CD4-positive, CD25-positive, alpha-beta regulatory T cell (primary cell): ENCODE measurements around the gene F10. TPM values are rescaled to one million over a fixed set of nuclear protein-coding genes. Genes with fewer than 3 reads are reported as not detected.
A peak's percentile ranks its signal among the peaks of the same experiment; 100 is the strongest.

Experiments used
- ATAC-seq, 2 donors: fragments of 150-1000 bp; cut with Tn5 transposase; one replicate each; pipeline ENCODE4 v1.10.0; 2021; ENCODE audit warnings: low read depth in 2 of 2, moderate number of reproducible peaks in 2 of 2, moderate library complexity in 1 of 2
- DNase-seq, 3 donors: peaks; one replicate each; pipeline versions ENCODE4 v3.0.0 to v3.0.0-alpha.2; 2012 to 2022; ENCODE audit warnings: mixed read lengths in 1 of 3
- H3K27ac ChIP-seq: one replicate; pipeline ENCODE4 v1.7.0; 2013; ENCODE audit warnings: mild to moderate bottlenecking, low read length; ENCODE audit not compliant: insufficient read depth, poor library complexity, severe bottlenecking
- H3K27me3 ChIP-seq: one replicate; pipeline ENCODE4 v1.7.0; 2013; ENCODE audit warnings: low read length; ENCODE audit not compliant: control insufficient read depth, insufficient read depth
- H3K36me3 ChIP-seq: one replicate; pipeline ENCODE4 v1.7.0; 2013; ENCODE audit warnings: mild to moderate bottlenecking, low read length, moderate library complexity; ENCODE audit not compliant: control insufficient read depth, insufficient read depth
- H3K4me1 ChIP-seq: 2 replicates; pipeline ENCODE4 v1.7.0; 2013; ENCODE audit warnings: mild to moderate bottlenecking, low read length; ENCODE audit not compliant: insufficient read depth, control insufficient read depth, poor library complexity, severe bottlenecking
- H3K4me3 ChIP-seq: one replicate; pipeline ENCODE4 v1.7.0; 2013; ENCODE audit warnings: low read depth, mild to moderate bottlenecking, low read length, moderate library complexity
- H3K9me3 ChIP-seq, 2 experiments: 1 replicate in 1 of 2; 2 replicates in 1 of 2; pipeline ENCODE4 v1.7.0; 2013; ENCODE audit warnings: low read length in 2 of 2, mild to moderate bottlenecking in 1 of 2, moderate library complexity in 1 of 2; ENCODE audit not compliant: control insufficient read depth in 2 of 2
- H3K27ac Mint-ChIP-seq, 3 donors: one replicate each; pipeline ENCODE4 v1.8.0; 2020 to 2022; ENCODE audit warnings: mild to moderate bottlenecking in 3 of 3, mixed read lengths in 3 of 3, moderate library complexity in 2 of 3
- H3K27me3 Mint-ChIP-seq: one replicate; pipeline ENCODE4 v1.8.0; 2022; ENCODE audit warnings: mild to moderate bottlenecking, mixed read lengths
- H3K36me3 Mint-ChIP-seq: one replicate; pipeline ENCODE4 v1.8.0; 2020; ENCODE audit warnings: mixed read lengths
- H3K4me1 Mint-ChIP-seq, 4 donors: one replicate each; pipeline ENCODE4 v1.8.0; 2020 to 2022; ENCODE audit warnings: mixed read lengths in 4 of 4, mild to moderate bottlenecking in 1 of 4
- H3K4me3 Mint-ChIP-seq, 4 donors: one replicate each; pipeline ENCODE4 v1.8.0; 2020 to 2022; ENCODE audit warnings: mild to moderate bottlenecking in 4 of 4, mixed read lengths in 4 of 4, moderate library complexity in 3 of 4
- H3K9me3 Mint-ChIP-seq, 7 donors: one replicate each; pipeline ENCODE4 v1.8.0; 2020 to 2022; ENCODE audit warnings: mixed read lengths in 7 of 7, mild to moderate bottlenecking in 3 of 7, moderate library complexity in 2 of 7
- polyA plus RNA-seq, 4 donors: library from polyadenylated mRNA; unstranded; fragments of 300-500 nt; fragmentation: Illumina TruSeq; gene quantifications; one replicate each; pipeline ENCODE4 v1.2.3, GENCODE V29; 2021
- total RNA-seq: library from RNA; stranded (reverse); gene quantifications from one replicate; pipeline ENCODE4 v1.2.3, GENCODE V29; 2022

The F10 gene
- total and polyA plus RNA-seq, 5 donors from 2014 or later: 0.11 TPM; not detected in 4

GRCh38 chr13:113113846-113114271 lies 8.7 kb upstream of the F10 start:
- no peak overlapping the region for H3K27ac Mint-ChIP-seq
- Histone ChIP-seq H3K4me1 (peaks cover 10% of the 10 kb centered on the region), H3K9me3 (no peaks in the 10 kb centered on the region), H3K36me3 (no peaks in the 10 kb centered on the region), H3K27me3 (peaks cover 2% of the 10 kb centered on the region), H3K4me3 (no peak overlapping the region), H3K27ac (no peak overlapping the region)
- H3K4me1 Mint-ChIP-seq: peaks cover 0 to 5% (median 0%) of the 10 kb centered on the region in 4 donors
- ATAC-seq: no peak
- peak overlapping the region in 1 of 4 donors; percentile 65 for H3K4me3 Mint-ChIP-seq
- H3K36me3 Mint-ChIP-seq: no peaks in the 10 kb centered on the region
- no peak for DNase-seq
- peaks cover 9% of the 10 kb centered on the region for H3K27me3 Mint-ChIP-seq
- H3K9me3 Mint-ChIP-seq: no peaks in the 10 kb centered on the region

GRCh38 chr13:113114511-113115362 lies 7.9 kb upstream of the F10 start:
- H3K36me3 ChIP-seq: no peaks in the 10 kb centered on the region
- no peak overlapping the region for H3K27ac ChIP-seq
- H3K27me3 Mint-ChIP-seq: peaks cover 9% of the 10 kb centered on the region
- no peak for ATAC-seq
- H3K4me1 Mint-ChIP-seq: peaks cover 0 to 2% (median 0%) of the 10 kb centered on the region in 4 donors
- H3K4me3 ChIP-seq: no peak overlapping the region
- DNase-seq: no peak
- no peaks in the 10 kb centered on the region for H3K36me3 Mint-ChIP-seq
- H3K4me1 ChIP-seq: peaks cover 6% of the 10 kb centered on the region
- H3K27me3 ChIP-seq: peaks cover 2% of the 10 kb centered on the region
- no peaks in the 10 kb centered on the region for H3K9me3 ChIP-seq
- H3K9me3 Mint-ChIP-seq: peaks cover 0 to 3% (median 0%) of the 10 kb centered on the region in 7 donors
- no peak overlapping the region for H3K4me3 Mint-ChIP-seq
- no peak overlapping the region for H3K27ac Mint-ChIP-seq

GRCh38 chr13:113115363-113116205 lies 7.0 kb upstream of the F10 start:
- no peak overlapping the region for H3K4me3 ChIP-seq
- H3K4me3 Mint-ChIP-seq: no peak overlapping the region
- DNase-seq: no peak
- no peaks in the 10 kb centered on the region for H3K9me3 ChIP-seq
- H3K4me1 ChIP-seq: no peaks in the 10 kb centered on the region
- no peak for ATAC-seq
- H3K9me3 Mint-ChIP-seq: peaks cover 0 to 3% (median 0%) of the 10 kb centered on the region in 7 donors
- H3K27ac ChIP-seq: no peak overlapping the region
- peaks cover 2% of the 10 kb centered on the region for H3K27me3 ChIP-seq
- no peak overlapping the region for H3K27ac Mint-ChIP-seq
- no peaks in the 10 kb centered on the region for H3K36me3 ChIP-seq
- H3K36me3 Mint-ChIP-seq: no peaks in the 10 kb centered on the region
- peaks cover 0 to 2% (median 0%) of the 10 kb centered on the region in 4 donors for H3K4me1 Mint-ChIP-seq
- H3K27me3 Mint-ChIP-seq: peaks cover 9% of the 10 kb centered on the region

GRCh38 chr13:113116206-113116800 lies 6.3 kb upstream of the F10 start:
- ATAC-seq (no peak), DNase-seq (no peak)
- H3K9me3 ChIP-seq: no peaks in the 10 kb centered on the region
- Mint-ChIP-seq H3K36me3 (no peaks in the 10 kb centered on the region), H3K27ac (no peak overlapping the region), H3K9me3 (peaks cover 0 to 3% (median 0%) of the 10 kb centered on the region in 7 donors), H3K27me3 (peaks cover 9% of the 10 kb centered on the region), H3K4me1 (no peaks in the 10 kb centered on the region), H3K4me3 (no peak overlapping the region)
- H3K4me3 ChIP-seq: no peak overlapping the region
- no peaks in the 10 kb centered on the region for H3K36me3 ChIP-seq
- H3K27me3 ChIP-seq: peaks cover 2% of the 10 kb centered on the region
- H3K27ac ChIP-seq: no peak overlapping the region
- no peaks in the 10 kb centered on the region for H3K4me1 ChIP-seq

- Mint-ChIP-seq H3K27me3 (peaks cover 9% of the 10 kb centered on the region), H3K9me3 (peaks cover 0 to 3% (median 0%) of the 10 kb centered on the region in 7 donors), H3K4me1 (no peaks in the 10 kb centered on the region), H3K27ac (no peak overlapping the region), H3K4me3 (no peak overlapping the region), H3K36me3 (no peaks in the 10 kb centered on the region)
- H3K27me3 ChIP-seq: peaks cover under 1% of the 10 kb centered on the region
- DNase-seq: no peak
- no peak for ATAC-seq
- H3K9me3 ChIP-seq: no peaks in the 10 kb centered on the region
- H3K4me1 ChIP-seq: no peaks in the 10 kb centered on the region
- no peak overlapping the region for H3K27ac ChIP-seq
- H3K4me3 ChIP-seq: no peak overlapping the region
- no peaks in the 10 kb centered on the region for H3K36me3 ChIP-seq
Observed at GRCh38 chr13:113116871-113117271, 5.7 kb upstream of the F10 start.

- H3K27me3 Mint-ChIP-seq: peaks cover 9% of the 10 kb centered on the region
- ATAC-seq (no peak), DNase-seq (no peak)
- H3K36me3 Mint-ChIP-seq: no peaks in the 10 kb centered on the region
- H3K4me3 Mint-ChIP-seq: no peak overlapping the region
- Histone ChIP-seq H3K9me3 (no peaks in the 10 kb centered on the region), H3K27ac (no peak overlapping the region), H3K27me3 (no peaks in the 10 kb centered on the region), H3K4me3 (no peak overlapping the region), H3K4me1 (no peaks in the 10 kb centered on the region), H3K36me3 (no peaks in the 10 kb centered on the region)
- H3K4me1 Mint-ChIP-seq: no peaks in the 10 kb centered on the region
- H3K27ac Mint-ChIP-seq: no peak overlapping the region
- peaks cover 0 to 3% (median 0%) of the 10 kb centered on the region in 7 donors for H3K9me3 Mint-ChIP-seq
Observed at GRCh38 chr13:113117335-113117872, 5.2 kb upstream of the F10 start.

- ATAC-seq (no peak), DNase-seq (no peak)
- Mint-ChIP-seq H3K4me3 (no peak overlapping the region), H3K9me3 (peaks cover 0 to 3% (median 0%) of the 10 kb centered on the region in 7 donors), H3K4me1 (no peaks in the 10 kb centered on the region), H3K27me3 (peaks cover 9% of the 10 kb centered on the region), H3K36me3 (no peaks in the 10 kb centered on the region), H3K27ac (no peak overlapping the region)
- no peak overlapping the region for H3K27ac ChIP-seq
- H3K27me3 ChIP-seq: no peaks in the 10 kb centered on the region
- H3K36me3 ChIP-seq: no peaks in the 10 kb centered on the region
- H3K4me3 ChIP-seq: no peak overlapping the region
- no peaks in the 10 kb centered on the region for H3K9me3 ChIP-seq
- H3K4me1 ChIP-seq: no peaks in the 10 kb centered on the region
Observed at GRCh38 chr13:113117911-113118260, 4.7 kb upstream of the F10 start.
